SK-N-MC (cell line): Measurements from ENCODE around the gene PCDHA8.

Experiments used
- EZH2 ChIP-seq: fragments of 200-600 bp; sonication (generic); IDR thresholded peaks from one replicate; pipeline ENCODE4 v1.6.1; 2017; ENCODE audit warnings: antibody characterized with exemption
- POLR2AphosphoS5 ChIP-seq: IDR thresholded peaks from 2 replicates; pipeline ENCODE4 v1.6.1; 2012; ENCODE audit warnings: mild to moderate bottlenecking, low read depth, low read length, borderline replicate concordance

- TF ChIP-seq EZH2, result no peak
- TF ChIP-seq POLR2AphosphoS5, result peak; percentile 46; the same call in 1 of the 2 replicates
Observed at GRCh38 chr5:140806834-140807775, 33.9 kb upstream of the PCDHA8 start, which contains the start of gene PCDHA4.
